Activated T-cell treated with anti-CD3 and anti-CD28 coated beads, Interleukin-2, amount 50 U/mL, for 72 hours (primary cell): ENCODE data around the gene EIF4EBP3. TPM values are rescaled to one million over a fixed set of nuclear protein-coding genes. Genes with fewer than 3 reads are reported as not detected.
"Not testable (repeated sequence)": the region's sequence is repeated elsewhere in the genome, so short reads cannot be mapped to it uniquely, and the experiment has no call there.

Experiments used
- ATAC-seq, 2 donors: fragments of 150-1000 bp; cut with Tn5 transposase; replicated peaks in 1 of 2; 2 replicates each; pipeline ENCODE4 v1.10.0; 2021; ENCODE audit warnings: moderate library complexity in 2 of 2, mild to moderate bottlenecking in 1 of 2
- DNase-seq, 2 donors: peaks; one replicate each; pipeline ENCODE4 v3.0.0; 2021 to 2022; ENCODE audit warnings: mixed read lengths in 1 of 2
- H3K27ac Mint-ChIP-seq: one replicate; pipeline ENCODE4 v1.8.0; 2022; ENCODE audit warnings: mild to moderate bottlenecking, moderate library complexity, mixed read lengths
- H3K27me3 Mint-ChIP-seq: one replicate; pipeline ENCODE4 v1.8.0; 2022; ENCODE audit warnings: low read depth, mixed read lengths
- H3K36me3 Mint-ChIP-seq, 2 donors: one replicate each; pipeline ENCODE4 v1.8.0; 2022; ENCODE audit warnings: mixed read lengths in 2 of 2, mild to moderate bottlenecking in 1 of 2; ENCODE audit not compliant: insufficient read depth in 2 of 2
- H3K4me1 Mint-ChIP-seq: one replicate; pipeline ENCODE4 v1.8.0; 2022; ENCODE audit warnings: low read depth, mixed read lengths
- H3K4me3 Mint-ChIP-seq, 2 donors: one replicate each; pipeline ENCODE4 v1.8.0; 2022; ENCODE audit warnings: mild to moderate bottlenecking in 2 of 2, mixed read lengths in 2 of 2, moderate library complexity in 2 of 2
- H3K9me3 Mint-ChIP-seq, 2 donors: one replicate each; pipeline ENCODE4 v1.8.0; 2022; ENCODE audit warnings: mixed read lengths in 2 of 2
- total RNA-seq, 2 donors: library from RNA; stranded (reverse); gene quantifications; one replicate each; pipeline ENCODE4 v1.2.3, GENCODE V29; 2022

Gene EIF4EBP3
- total RNA-seq, 2 donors from 2014 or later: 14.4 to 16.8 TPM

GRCh38 chr5:140571105-140571504 lies 23.6 kb downstream of the EIF4EBP3 start:
- Mint-ChIP-seq H3K27ac (no peak overlapping the region), H3K4me3 (no peak overlapping the region), H3K36me3 (peaks cover 2 to 14% of the 10 kb centered on the region in 2 donors), H3K9me3 (no peaks in the 10 kb centered on the region), H3K4me1 (peaks cover 38% of the 10 kb centered on the region), H3K27me3 (no peaks in the 10 kb centered on the region)
- DNase-seq (no peak), ATAC-seq (no peak)

GRCh38 chr5:140573683-140574082 lies 26.2 kb downstream of the EIF4EBP3 start:
- ATAC-seq: no peak
- no peak overlapping the region for H3K27ac Mint-ChIP-seq
- no peak overlapping the region for H3K4me3 Mint-ChIP-seq

GRCh38 chr5:140574165-140574564 lies 26.7 kb downstream of the EIF4EBP3 start:
- Mint-ChIP-seq H3K27ac (no peak overlapping the region), H3K4me1 (peaks cover 9% of the 10 kb centered on the region), H3K27me3 (no peaks in the 10 kb centered on the region), H3K4me3 (no peak overlapping the region), H3K36me3 (peaks cover 0 to 2% of the 10 kb centered on the region in 2 donors), H3K9me3 (no peaks in the 10 kb centered on the region)
- ATAC-seq (no peak), DNase-seq (no peak)

More at GRCh38 chr5:140573683-140574082, 26.2 kb downstream of the EIF4EBP3 start:
- Mint-ChIP-seq H3K4me1 (peaks cover 14% of the 10 kb centered on the region), H3K27me3 (no peaks in the 10 kb centered on the region), H3K9me3 (no peaks in the 10 kb centered on the region), H3K36me3 (peaks cover 0 to 2% of the 10 kb centered on the region in 2 donors)
- no peak for DNase-seq

GRCh38 chr5:140575309-140575708 lies 27.8 kb downstream of the EIF4EBP3 start:
- Mint-ChIP-seq H3K27me3 (no peaks in the 10 kb centered on the region), H3K36me3 (peaks cover 0 to 1% of the 10 kb centered on the region in 2 donors), H3K27ac (no peak overlapping the region), H3K9me3 (no peaks in the 10 kb centered on the region), H3K4me1 (peaks cover under 1% of the 10 kb centered on the region), H3K4me3 (no peak overlapping the region)
- no peak for DNase-seq
- no peak for ATAC-seq

GRCh38 chr5:140576776-140577201 lies 29.3 kb downstream of the EIF4EBP3 start:
- H3K9me3 Mint-ChIP-seq: no peaks in the 10 kb centered on the region
- no peaks in the 10 kb centered on the region for H3K36me3 Mint-ChIP-seq
- peaks cover 6% of the 10 kb centered on the region for H3K27me3 Mint-ChIP-seq
- no peak overlapping the region for H3K27ac Mint-ChIP-seq
- H3K4me1 Mint-ChIP-seq: no peaks in the 10 kb centered on the region
- H3K4me3 Mint-ChIP-seq: no peak overlapping the region
- DNase-seq: no peak
- no peak for ATAC-seq

- H3K27me3 Mint-ChIP-seq, H3K4me3 Mint-ChIP-seq, ATAC-seq, H3K27ac Mint-ChIP-seq, H3K36me3 Mint-ChIP-seq, H3K9me3 Mint-ChIP-seq, DNase-seq, H3K4me1 Mint-ChIP-seq: not testable (repeated sequence)
Measured at GRCh38 chr5:140579188-140579747, 31.8 kb downstream of the EIF4EBP3 start.

GRCh38 chr5:140587495-140587894 lies 40.0 kb downstream of the EIF4EBP3 start:
- H3K36me3 Mint-ChIP-seq: no peaks in the 10 kb centered on the region
- H3K9me3 Mint-ChIP-seq: peaks cover 2% of the 10 kb centered on the region in 2 donors
- DNase-seq (no peak), ATAC-seq (no peak)
- no peaks in the 10 kb centered on the region for H3K4me1 Mint-ChIP-seq
- H3K27ac Mint-ChIP-seq: no peak overlapping the region
- no peak overlapping the region for H3K4me3 Mint-ChIP-seq
- H3K27me3 Mint-ChIP-seq: no peaks in the 10 kb centered on the region

GRCh38 chr5:140588311-140589070 lies 41.0 kb downstream of the EIF4EBP3 start:
- Mint-ChIP-seq H3K27ac (no peak overlapping the region), H3K36me3 (no peaks in the 10 kb centered on the region), H3K9me3 (peaks cover 0 to 2% of the 10 kb centered on the region in 2 donors), H3K4me3 (no peak overlapping the region), H3K27me3 (no peaks in the 10 kb centered on the region), H3K4me1 (no peaks in the 10 kb centered on the region)
- DNase-seq (no peak), ATAC-seq (no peak)

GRCh38 chr5:140590861-140591260 lies 43.4 kb downstream of the EIF4EBP3 start:
- no peaks in the 10 kb centered on the region for H3K27me3 Mint-ChIP-seq
- no peak overlapping the region for H3K4me3 Mint-ChIP-seq
- no peak overlapping the region for H3K27ac Mint-ChIP-seq
- DNase-seq (no peak), ATAC-seq (no peak)
- H3K9me3 Mint-ChIP-seq: no peaks in the 10 kb centered on the region
- H3K4me1 Mint-ChIP-seq: peaks cover 11% of the 10 kb centered on the region
- H3K36me3 Mint-ChIP-seq: no peaks in the 10 kb centered on the region

- Mint-ChIP-seq H3K4me3 (no peak overlapping the region), H3K4me1 (peaks cover 13% of the 10 kb centered on the region), H3K9me3 (no peaks in the 10 kb centered on the region), H3K36me3 (no peaks in the 10 kb centered on the region), H3K27ac (no peak overlapping the region), H3K27me3 (no peaks in the 10 kb centered on the region)
- DNase-seq (no peak), ATAC-seq (no peak)
Measured at GRCh38 chr5:140591747-140592372, 44.4 kb downstream of the EIF4EBP3 start.

GRCh38 chr5:140593070-140593469 lies 45.6 kb downstream of the EIF4EBP3 start:
- H3K4me3 Mint-ChIP-seq, DNase-seq, ATAC-seq, H3K36me3 Mint-ChIP-seq, H3K27ac Mint-ChIP-seq, H3K9me3 Mint-ChIP-seq, H3K27me3 Mint-ChIP-seq: not testable (repeated sequence)
- H3K4me1 Mint-ChIP-seq: peaks cover 13% of the 10 kb centered on the region

GRCh38 chr5:140594169-140594568 lies 46.7 kb downstream of the EIF4EBP3 start:
- no peak for ATAC-seq
- no peaks in the 10 kb centered on the region for H3K9me3 Mint-ChIP-seq

GRCh38 chr5:140595538-140596300 lies 48.3 kb downstream of the EIF4EBP3 start:
- DNase-seq: no peak
- H3K27ac Mint-ChIP-seq: no peak overlapping the region
- H3K4me1 Mint-ChIP-seq: peaks cover 13% of the 10 kb centered on the region
- H3K27me3 Mint-ChIP-seq: no peaks in the 10 kb centered on the region
- H3K4me3 Mint-ChIP-seq: no peak overlapping the region
- no peaks in the 10 kb centered on the region for H3K36me3 Mint-ChIP-seq
- peak in 1 of 2 donors; percentile 23 for ATAC-seq
- no peaks in the 10 kb centered on the region for H3K9me3 Mint-ChIP-seq

More at GRCh38 chr5:140594169-140594568, 46.7 kb downstream of the EIF4EBP3 start:
- Mint-ChIP-seq H3K36me3 (no peaks in the 10 kb centered on the region), H3K27me3 (no peaks in the 10 kb centered on the region), H3K4me3 (no peak overlapping the region), H3K4me1 (peaks cover 13% of the 10 kb centered on the region), H3K27ac (no peak overlapping the region)
- no peak for DNase-seq
